CD4-positive, alpha-beta T cell (primary cell): ENCODE measurements around the gene KHSRP. TPM values are rescaled to one million over a fixed set of nuclear protein-coding genes. Genes with fewer than 3 reads are reported as not detected.

Experiments used
- ATAC-seq: fragments of 200-7000 bp; cut with Tn5 transposase; one replicate; pipeline ENCODE4 v1.10.0; 2022; ENCODE audit warnings: mild to moderate bottlenecking; ENCODE audit not compliant: poor library complexity
- CTCF ChIA-PET: fragments of 350-600 bp; sonication (Branson Sonifier 250); formaldehyde crosslinking; loops from one replicate; lab custom pipeline; 2021; ENCODE audit warnings: antibody characterized with exemption, inconsistent platforms; lab: Charles Lee
- POLR2A ChIA-PET: fragments of 350-600 bp; sonication (Branson Sonifier 250); formaldehyde crosslinking; loops from one replicate; lab custom pipeline; 2021; ENCODE audit warnings: antibody characterized with exemption, inconsistent platforms; lab: Charles Lee
- DNase-seq, 14 experiments: peaks; one replicate each; pipeline ENCODE4 v3.0.0-alpha.2; 2013 to 2020; ENCODE audit warnings: mixed read lengths in 2 of 14
- H3K27ac ChIP-seq, 2 donors: one replicate each; pipeline versions ENCODE4 v1.5.1 to v1.7.0; 2013; ENCODE audit warnings: low read length in 2 of 2, low read depth in 1 of 2, mild to moderate bottlenecking in 1 of 2
- H3K27me3 ChIP-seq, 2 experiments: 1 replicate in 1 of 2; 2 replicates in 1 of 2; pipeline versions ENCODE4 v1.6.1 to v1.7.0; 2013; ENCODE audit warnings: low read length in 2 of 2, control low read depth in 1 of 2, mild to moderate bottlenecking in 1 of 2, moderate library complexity in 1 of 2; ENCODE audit not compliant: insufficient read depth in 2 of 2, control insufficient read depth in 1 of 2
- H3K36me3 ChIP-seq: one replicate; pipeline ENCODE4 v1.6.1; 2013; ENCODE audit warnings: low read length, control low read depth; ENCODE audit not compliant: insufficient read depth
- H3K4me1 ChIP-seq: one replicate; pipeline ENCODE4 v1.6.1; 2013; ENCODE audit warnings: low read length, control low read depth; ENCODE audit not compliant: insufficient read depth
- H3K4me3 ChIP-seq: one replicate; pipeline ENCODE4 v1.5.1; 2013; ENCODE audit warnings: mild to moderate bottlenecking, low read length, moderate library complexity
- H3K9me3 ChIP-seq, 2 experiments: 1 replicate in 1 of 2; 2 replicates in 1 of 2; pipeline versions ENCODE4 v1.6.1 to v1.7.0; 2013; ENCODE audit warnings: low read length in 2 of 2, mild to moderate bottlenecking in 2 of 2, control low read depth in 1 of 2, moderate library complexity in 1 of 2; ENCODE audit not compliant: control insufficient read depth in 1 of 2, insufficient read depth in 1 of 2
- H3K27ac Mint-ChIP-seq: one replicate; pipeline ENCODE4 v1.8.0; 2020; ENCODE audit warnings: mixed read lengths
- H3K27me3 Mint-ChIP-seq: one replicate; pipeline ENCODE4 v1.8.0; 2021; ENCODE audit warnings: mixed read lengths
- H3K36me3 Mint-ChIP-seq: one replicate; pipeline ENCODE4 v1.8.0; 2021; ENCODE audit warnings: low read depth, mixed read lengths
- H3K4me1 Mint-ChIP-seq: one replicate; pipeline ENCODE4 v1.8.0; 2021; ENCODE audit warnings: low read depth, mixed read lengths
- H3K4me3 Mint-ChIP-seq: one replicate; pipeline ENCODE4 v1.8.0; 2020; ENCODE audit warnings: mild to moderate bottlenecking, mixed read lengths
- H3K9me3 Mint-ChIP-seq: one replicate; pipeline ENCODE4 v1.8.0; 2020; ENCODE audit warnings: mixed read lengths
- intact Hi-C, 2 experiments: fragments of 100-400 bp; cut with DNase I in 1 of 2; cut with micrococcal nuclease in 1 of 2; formaldehyde crosslinking; loops; one replicate each; pipeline versions ENCODE4 v1.15.1 to v1.9.0; 2023 to 2025; cut with DNase I, micrococcal nuclease
- total RNA-seq, 174 experiments: library from RNA in 2 of 174; stranded (reverse) in 2 of 174; gene quantifications; one replicate each; pipeline ENCODE4 v1.2.3 and lab custom pipeline; 2021 to 2026
- TF ChIP-seq, protein P1 (sequence below): fragments of 200-600 bp; IDR thresholded peaks from one replicate; pipeline ENCODE4 v1.8.0; 2022; ENCODE audit warnings: antibody characterized with exemption, mild to moderate bottlenecking

The KHSRP gene
- total RNA-seq, 2 experiments from 2014 or later, result 128 to 143 TPM

DNA sequence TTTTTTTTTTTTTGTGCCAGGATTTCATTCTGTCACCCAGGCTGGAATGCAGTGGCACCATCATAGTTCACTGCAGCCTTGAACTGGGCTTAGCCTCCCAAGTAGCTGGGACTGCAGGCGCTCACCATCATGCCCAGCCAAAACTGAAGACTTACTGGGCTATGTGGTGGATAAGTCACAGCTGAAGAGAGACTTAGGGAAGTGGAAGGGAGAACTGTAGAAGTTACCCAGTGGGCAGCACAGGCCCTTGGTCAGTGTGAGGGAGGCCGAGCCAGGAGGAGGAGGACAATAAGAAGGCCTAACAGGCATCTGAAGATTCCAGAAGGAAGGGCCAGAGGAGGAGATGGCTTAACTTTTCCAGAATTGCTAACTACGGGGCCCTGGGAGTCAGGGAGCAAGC is 44.9 kb downstream of the KHSRP start:
- H3K4me3 Mint-ChIP-seq, result no peak overlapping the region
- ChIA-PET CTCF (no interaction called here), POLR2A (no interaction called here)
- no peaks in the 10 kb centered on the region for H3K4me1 Mint-ChIP-seq
- Histone ChIP-seq H3K4me3 (no peak overlapping the region), H3K9me3 (peaks cover 0 to 16% of the 10 kb centered on the region in 2 experiments), H3K4me1 (no peaks in the 10 kb centered on the region), H3K27me3 (no peaks in the 10 kb centered on the region), H3K27ac (no peak overlapping the region), H3K36me3 (peaks cover 52% of the 10 kb centered on the region)
- intact Hi-C loops, result loop anchor here in 1 of 2 experiments (10.0 kb wide), 2 partner anchors 405 to 475 kb away; partner anchors contain the start of genes NDUFA11, RANBP3 and VMAC
- H3K9me3 Mint-ChIP-seq, result no peaks in the 10 kb centered on the region
- no peak overlapping the region for H3K27ac Mint-ChIP-seq
- TF ChIP-seq, protein P1, sequence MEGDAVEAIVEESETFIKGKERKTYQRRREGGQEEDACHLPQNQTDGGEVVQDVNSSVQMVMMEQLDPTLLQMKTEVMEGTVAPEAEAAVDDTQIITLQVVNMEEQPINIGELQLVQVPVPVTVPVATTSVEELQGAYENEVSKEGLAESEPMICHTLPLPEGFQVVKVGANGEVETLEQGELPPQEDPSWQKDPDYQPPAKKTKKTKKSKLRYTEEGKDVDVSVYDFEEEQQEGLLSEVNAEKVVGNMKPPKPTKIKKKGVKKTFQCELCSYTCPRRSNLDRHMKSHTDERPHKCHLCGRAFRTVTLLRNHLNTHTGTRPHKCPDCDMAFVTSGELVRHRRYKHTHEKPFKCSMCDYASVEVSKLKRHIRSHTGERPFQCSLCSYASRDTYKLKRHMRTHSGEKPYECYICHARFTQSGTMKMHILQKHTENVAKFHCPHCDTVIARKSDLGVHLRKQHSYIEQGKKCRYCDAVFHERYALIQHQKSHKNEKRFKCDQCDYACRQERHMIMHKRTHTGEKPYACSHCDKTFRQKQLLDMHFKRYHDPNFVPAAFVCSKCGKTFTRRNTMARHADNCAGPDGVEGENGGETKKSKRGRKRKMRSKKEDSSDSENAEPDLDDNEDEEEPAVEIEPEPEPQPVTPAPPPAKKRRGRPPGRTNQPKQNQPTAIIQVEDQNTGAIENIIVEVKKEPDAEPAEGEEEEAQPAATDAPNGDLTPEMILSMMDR, result no peak
- no peak for DNase-seq
- peaks cover 73% of the 10 kb centered on the region for H3K36me3 Mint-ChIP-seq
- ATAC-seq, result no peak
- no peaks in the 10 kb centered on the region for H3K27me3 Mint-ChIP-seq

DNA sequence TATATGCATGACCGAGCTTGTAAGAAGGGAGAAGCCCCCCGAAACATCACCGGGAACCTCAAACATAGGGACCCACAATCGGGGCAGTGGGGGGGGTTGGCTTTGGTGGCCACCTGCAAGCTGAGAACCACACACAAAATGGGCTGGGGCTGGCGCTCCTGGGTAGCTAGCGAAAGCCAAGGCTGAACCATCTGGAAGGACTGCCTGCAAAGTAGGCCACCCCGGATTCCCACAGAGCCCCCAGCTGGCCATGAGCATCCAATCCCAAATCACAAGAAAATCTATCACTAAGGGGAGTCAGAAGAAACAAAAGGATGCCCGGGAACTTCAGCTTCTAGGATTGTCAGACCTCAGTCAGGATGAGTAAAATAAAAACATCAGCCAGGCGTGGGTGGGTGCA is 46.1 kb downstream of the KHSRP start:
- Mint-ChIP-seq H3K4me1 (peaks cover 4% of the 10 kb centered on the region), H3K9me3 (no peaks in the 10 kb centered on the region), H3K36me3 (peaks cover 67% of the 10 kb centered on the region), H3K27me3 (no peaks in the 10 kb centered on the region), H3K4me3 (no peak overlapping the region), H3K27ac (no peak overlapping the region)
- ChIA-PET POLR2A (no interaction called here), CTCF (interaction anchor here (0.7 kb wide), 1 partner anchor 1989 kb away, joined by 3 read pairs; no protein-coding TSS in a partner anchor)
- Histone ChIP-seq H3K4me1 (peaks cover 12% of the 10 kb centered on the region), H3K36me3 (peaks cover 49% of the 10 kb centered on the region), H3K27me3 (no peaks in the 10 kb centered on the region), H3K4me3 (no peak overlapping the region), H3K9me3 (peaks cover 0 to 16% of the 10 kb centered on the region in 2 experiments), H3K27ac (no peak overlapping the region)
- no peak for DNase-seq
- no peak for ATAC-seq
- TF ChIP-seq, protein P1, result no peak
- intact Hi-C loops, result loop anchor here in 1 of 2 experiments (10.0 kb wide), 2 partner anchors 404 to 474 kb away; partner anchors contain the start of genes NDUFA11, RANBP3 and VMAC

DNA sequence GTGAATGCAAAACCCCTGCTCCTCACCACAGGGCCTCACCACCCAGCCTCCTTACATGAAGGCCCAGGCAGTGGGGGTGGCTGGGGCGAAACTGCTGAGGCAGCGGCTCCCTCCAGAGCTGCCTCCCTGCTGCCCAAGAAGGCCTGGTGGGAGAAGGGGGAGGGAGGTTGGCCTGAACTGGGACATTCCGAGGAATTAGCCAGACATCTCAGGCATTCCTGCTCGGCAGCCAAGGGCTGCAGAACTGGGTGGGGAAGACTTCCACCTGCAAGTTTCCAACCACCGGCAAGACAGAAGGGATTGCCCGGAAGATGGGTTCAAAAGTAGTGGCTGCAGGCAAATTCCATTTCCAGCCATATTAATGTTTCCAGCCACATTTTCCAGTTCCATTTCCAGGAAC is 46.6 kb downstream of the KHSRP start:
- no peak for DNase-seq
- ChIA-PET POLR2A (no interaction called here), CTCF (interaction anchor here (0.7 kb wide), 1 partner anchor 1989 kb away, joined by 3 read pairs; no protein-coding TSS in a partner anchor)
- H3K36me3 Mint-ChIP-seq, result peaks cover 67% of the 10 kb centered on the region
- TF ChIP-seq, protein P1, result no peak
- no peak overlapping the region for H3K4me3 Mint-ChIP-seq
- H3K27ac Mint-ChIP-seq, result no peak overlapping the region
- H3K27me3 ChIP-seq, result no peaks in the 10 kb centered on the region
- peaks cover 44% of the 10 kb centered on the region for H3K36me3 ChIP-seq
- H3K27ac ChIP-seq, result no peak overlapping the region
- peaks cover 13% of the 10 kb centered on the region for H3K4me1 ChIP-seq
- H3K27me3 Mint-ChIP-seq, result no peaks in the 10 kb centered on the region
- H3K4me1 Mint-ChIP-seq, result peaks cover 7% of the 10 kb centered on the region
- H3K4me3 ChIP-seq, result no peak overlapping the region
- peaks cover 0 to 16% of the 10 kb centered on the region in 2 experiments for H3K9me3 ChIP-seq
- intact Hi-C loops, result loop anchor here in 1 of 2 experiments (10.0 kb wide), 2 partner anchors 403 to 473 kb away; partner anchors contain the start of genes NDUFA11, RANBP3 and VMAC
- no peaks in the 10 kb centered on the region for H3K9me3 Mint-ChIP-seq
- ATAC-seq, result no peak
